ENCODE results near the gene RUFY3. TPM values are rescaled to one million over a fixed set of nuclear protein-coding genes. Genes with fewer than 3 reads are reported as not detected.

RUFY3 gene
- total and polyA plus RNA-seq, 2 of the 13 experiments (the other 11 are each of a cell fraction or from before 2014, with no cell fraction given) = 17.9 to 25.3 TPM

DNA sequence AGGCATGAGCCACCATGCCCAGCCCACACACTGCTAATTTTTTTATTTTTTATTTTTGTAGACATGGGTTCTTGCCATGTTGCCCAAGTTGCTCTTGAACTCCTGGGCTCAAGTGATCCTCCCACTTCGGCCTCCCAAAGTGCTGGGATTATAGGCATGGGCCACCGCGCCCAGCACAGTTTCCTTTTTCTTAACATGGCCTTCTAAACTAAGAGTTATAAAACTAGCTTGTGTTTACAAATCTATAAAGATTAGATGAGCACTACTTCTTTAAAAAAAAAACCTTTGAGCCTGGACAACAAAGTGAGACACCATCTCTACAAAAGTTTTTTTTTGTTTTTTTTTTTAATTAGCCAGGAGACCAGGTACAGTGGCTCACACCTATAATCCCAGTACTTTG lies 107.3 kb downstream of the RUFY3 start:
- no peak overlapping the region for H3K4me2 ChIP-seq (ENCODE audit: low read depth, low read length)
- FAIRE-seq (no peak), ATAC-seq (no peak), DNase-seq (ENCODE audit: low spot score) (no peak)
- TF ChIP-seq SALL1 (CRISPR knock-in tag; IDR thresholded peaks at IDR 0.05) (no peak), SNRNP70 (IDR thresholded peaks at IDR 0.05; ENCODE audit: low read depth, low read length) (no peak), TARDBP (CRISPR knock-in tag; IDR thresholded peaks at IDR 0.05) (no peak), ZNF451 (CRISPR knock-in tag; IDR thresholded peaks at IDR 0.05) (no peak), PAWR (CRISPR knock-in tag; IDR thresholded peaks at IDR 0.05; ENCODE audit: borderline replicate concordance) (no peak), ZNF33A (CRISPR knock-in tag; IDR thresholded peaks at IDR 0.05; ENCODE audit: borderline replicate concordance) (no peak), RBFOX2 (IDR thresholded peaks at IDR 0.05; ENCODE audit: low read depth, low read length) (no peak), MEIS2 (CRISPR knock-in tag; IDR thresholded peaks at IDR 0.05) (no peak)
- TF ChIP-seq, protein P1, sequence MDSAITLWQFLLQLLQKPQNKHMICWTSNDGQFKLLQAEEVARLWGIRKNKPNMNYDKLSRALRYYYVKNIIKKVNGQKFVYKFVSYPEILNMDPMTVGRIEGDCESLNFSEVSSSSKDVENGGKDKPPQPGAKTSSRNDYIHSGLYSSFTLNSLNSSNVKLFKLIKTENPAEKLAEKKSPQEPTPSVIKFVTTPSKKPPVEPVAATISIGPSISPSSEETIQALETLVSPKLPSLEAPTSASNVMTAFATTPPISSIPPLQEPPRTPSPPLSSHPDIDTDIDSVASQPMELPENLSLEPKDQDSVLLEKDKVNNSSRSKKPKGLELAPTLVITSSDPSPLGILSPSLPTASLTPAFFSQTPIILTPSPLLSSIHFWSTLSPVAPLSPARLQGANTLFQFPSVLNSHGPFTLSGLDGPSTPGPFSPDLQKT (CRISPR knock-in tag; IDR thresholded peaks at IDR 0.05; ENCODE audit: borderline replicate concordance) = no peak
- TF ChIP-seq, protein P2, sequence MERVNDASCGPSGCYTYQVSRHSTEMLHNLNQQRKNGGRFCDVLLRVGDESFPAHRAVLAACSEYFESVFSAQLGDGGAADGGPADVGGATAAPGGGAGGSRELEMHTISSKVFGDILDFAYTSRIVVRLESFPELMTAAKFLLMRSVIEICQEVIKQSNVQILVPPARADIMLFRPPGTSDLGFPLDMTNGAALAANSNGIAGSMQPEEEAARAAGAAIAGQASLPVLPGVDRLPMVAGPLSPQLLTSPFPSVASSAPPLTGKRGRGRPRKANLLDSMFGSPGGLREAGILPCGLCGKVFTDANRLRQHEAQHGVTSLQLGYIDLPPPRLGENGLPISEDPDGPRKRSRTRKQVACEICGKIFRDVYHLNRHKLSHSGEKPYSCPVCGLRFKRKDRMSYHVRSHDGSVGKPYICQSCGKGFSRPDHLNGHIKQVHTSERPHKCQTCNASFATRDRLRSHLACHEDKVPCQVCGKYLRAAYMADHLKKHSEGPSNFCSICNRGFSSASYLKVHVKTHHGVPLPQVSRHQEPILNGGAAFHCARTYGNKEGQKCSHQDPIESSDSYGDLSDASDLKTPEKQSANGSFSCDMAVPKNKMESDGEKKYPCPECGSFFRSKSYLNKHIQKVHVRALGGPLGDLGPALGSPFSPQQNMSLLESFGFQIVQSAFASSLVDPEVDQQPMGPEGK (CRISPR knock-in tag; IDR thresholded peaks at IDR 0.05) = no peak
- no TSS peak for BruUV-seq (replicated peaks)
- peaks cover 17 to 77% of the 10 kb centered on the region in 2 experiments for H3K36me3 ChIP-seq (replicated peaks in 1 of 2; ENCODE audit: control insufficient read depth in 1 of 2, insufficient read depth in 2 of 2, low read length in 2 of 2)
- H3K27me3 ChIP-seq (ENCODE audit: control insufficient read depth in 1 of 2, insufficient read depth in 2 of 2, low read length in 2 of 2) = no peaks in the 10 kb centered on the region
- H3K4me1 ChIP-seq (ENCODE audit: insufficient read depth, low read length) = no peaks in the 10 kb centered on the region
- peaks cover 4% of the 10 kb centered on the region for H3K79me2 ChIP-seq (ENCODE audit: insufficient read depth, low read length)
- no peaks in the 10 kb centered on the region for H4K20me1 ChIP-seq (ENCODE audit: insufficient read depth, low read length)
- no peak overlapping the region for H2AFZ ChIP-seq (ENCODE audit: low read length)
- intact Hi-C loops (cut with micrococcal nuclease; ENCODE audit: unreplicated experiment) (no loop called here), in situ Hi-C loops (cut with HindIII; ENCODE audit: extremely low pct_ligation_motif_present, low pct_unique_long_range_greater_than_20kb) (no loop called here)
- ChIA-PET POLR2A (interaction anchor here (1.2 kb wide), 1 partner anchor 10 kb away, joined by 7 read pairs; the partner anchor contains the start of gene GRSF1), CTCF (ENCODE audit: low intra/inter-chr PET ratio, low total read pairs) (no interaction called here)
- no peak overlapping the region for H3K4me3 ChIP-seq (replicated peaks in 1 of 3; ENCODE audit: insufficient read depth in 1 of 3, low read depth in 2 of 3, low read length in 3 of 3)
- 100% methylated on average over 3 of the region's 3 CpGs for WGBS (ENCODE audit: low lambda C conversion rate)
- no peak overlapping the region for H3K9ac ChIP-seq (ENCODE audit: insufficient read depth, low read depth, low read length)
- H3K9me3 ChIP-seq (ENCODE audit: low read length) = no peaks in the 10 kb centered on the region
- no peak overlapping the region for H3K27ac ChIP-seq (ENCODE audit: extremely low read length, insufficient read depth, low read length)
